NK-92 (cell line): ENCODE measurements around the gene DIO3.

Experiments used
- DNase-seq: peaks from one replicate; lab custom pipeline; 2025; ENCODE audit not compliant: unreplicated experiment; lab: John Stamatoyannopoulos, UW

DIO3 gene

DNA sequence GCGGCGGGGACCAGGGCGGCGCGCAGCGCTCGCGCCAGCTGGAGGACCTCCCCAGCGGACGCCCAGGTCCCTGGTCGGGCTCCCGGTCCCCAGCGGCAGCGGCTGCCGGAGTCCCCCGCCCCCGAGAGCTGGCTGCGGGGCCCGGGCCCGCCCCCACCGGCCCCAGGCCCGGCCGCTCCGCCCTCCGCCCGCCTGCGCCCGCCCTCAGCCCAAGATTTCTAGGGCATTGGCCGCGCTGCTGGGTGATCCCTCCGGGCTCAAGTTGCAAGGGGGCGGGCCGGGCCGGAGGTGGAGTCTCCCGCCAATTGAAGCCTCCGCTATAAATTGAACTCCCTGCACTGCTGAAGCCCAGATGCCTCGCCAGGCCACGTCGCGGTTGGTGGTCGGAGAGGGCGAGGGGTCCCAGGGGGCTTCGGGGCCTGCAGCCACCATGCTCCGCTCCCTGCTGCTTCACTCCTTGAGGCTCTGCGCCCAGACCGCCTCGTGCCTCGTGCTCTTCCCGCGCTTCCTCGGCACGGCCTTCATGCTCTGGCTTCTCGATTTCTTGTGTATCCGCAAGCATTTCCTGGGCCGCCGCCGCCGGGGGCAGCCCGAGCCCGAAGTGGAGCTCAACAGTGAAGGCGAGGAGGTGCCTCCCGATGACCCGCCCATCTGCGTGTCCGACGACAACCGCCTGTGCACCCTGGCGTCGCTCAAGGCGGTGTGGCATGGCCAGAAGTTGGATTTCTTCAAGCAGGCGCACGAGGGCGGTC is at the start of gene DIO3:
Gene DIO3 (plus strand): TSS at position 351 of the 752 bp plus-strand sequence.
- no peak for DNase-seq

- DNase-seq: no peak
Measured at GRCh38 chr14:101511620-101512375, 49.5 kb upstream of the DIO3 start.

DNA sequence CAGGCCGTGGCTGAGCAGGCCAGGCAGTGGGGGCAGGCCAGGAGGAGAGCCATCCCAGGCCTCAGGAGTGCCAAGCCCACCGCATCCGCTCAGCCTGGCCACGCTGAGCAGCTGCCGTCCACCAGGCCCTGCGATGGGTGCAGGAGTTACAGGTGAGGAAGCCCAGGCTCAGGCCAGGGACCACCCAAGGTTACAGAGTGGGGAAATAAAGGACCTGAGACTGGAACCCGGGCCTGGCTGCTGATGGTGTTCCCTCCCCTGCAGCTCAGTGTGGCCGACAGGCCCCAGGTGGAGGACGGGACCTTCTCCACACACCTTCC is 49.0 kb upstream of the DIO3 start:
- no peak for DNase-seq

GRCh38 chr14:101514136-101514535 is 47.2 kb upstream of the DIO3 start:
- no peak for DNase-seq

- no peak for DNase-seq
Measured at GRCh38 chr14:101516401-101516800, 44.9 kb upstream of the DIO3 start.

GRCh38 chr14:101518611-101519473 is 42.5 kb upstream of the DIO3 start:
- no peak for DNase-seq

DNA sequence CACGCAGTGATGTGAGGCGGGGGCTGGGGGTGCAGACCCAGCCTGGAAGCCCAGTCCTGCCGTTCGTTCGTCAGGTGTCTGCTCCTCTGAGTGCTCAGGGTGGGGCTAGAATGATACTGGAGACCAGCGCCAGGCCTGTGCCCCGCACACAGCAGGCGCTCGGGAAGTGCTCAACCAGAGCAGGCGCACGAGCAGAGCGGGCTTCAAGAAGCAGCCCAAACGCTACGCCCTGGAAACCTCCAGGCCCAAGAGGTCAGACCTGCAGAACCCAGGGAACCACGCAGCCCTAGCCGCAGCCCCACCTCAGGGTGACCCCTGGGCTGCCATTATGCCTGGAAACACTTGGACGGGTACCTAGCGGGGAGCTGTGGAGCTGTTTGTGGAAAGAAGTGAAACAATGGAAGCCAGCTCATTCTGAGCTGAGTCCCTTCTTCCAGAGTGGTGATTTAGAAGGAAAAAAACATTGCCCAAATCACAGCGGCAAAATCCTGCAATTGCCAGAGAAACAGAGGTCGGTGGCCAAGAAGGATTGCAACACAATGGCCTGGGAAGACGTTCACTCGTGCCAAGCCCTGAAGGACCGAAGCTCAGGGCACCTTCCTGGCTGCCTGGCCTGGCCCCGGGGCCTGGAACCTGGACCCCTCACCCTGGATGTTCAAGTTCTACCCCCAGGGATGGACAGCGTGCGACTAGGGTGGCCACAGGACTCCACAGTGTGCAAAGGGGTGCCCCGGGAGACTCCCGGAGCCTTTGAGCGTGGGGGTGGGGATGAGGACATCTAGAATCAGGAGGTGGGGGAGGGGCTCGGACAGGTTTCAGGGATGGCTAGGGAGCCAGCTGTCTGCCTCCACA is 40.4 kb upstream of the DIO3 start:
- no peak for DNase-seq

GRCh38 chr14:101521473-101521915 is 39.8 kb upstream of the DIO3 start:
- no peak for DNase-seq

DNA sequence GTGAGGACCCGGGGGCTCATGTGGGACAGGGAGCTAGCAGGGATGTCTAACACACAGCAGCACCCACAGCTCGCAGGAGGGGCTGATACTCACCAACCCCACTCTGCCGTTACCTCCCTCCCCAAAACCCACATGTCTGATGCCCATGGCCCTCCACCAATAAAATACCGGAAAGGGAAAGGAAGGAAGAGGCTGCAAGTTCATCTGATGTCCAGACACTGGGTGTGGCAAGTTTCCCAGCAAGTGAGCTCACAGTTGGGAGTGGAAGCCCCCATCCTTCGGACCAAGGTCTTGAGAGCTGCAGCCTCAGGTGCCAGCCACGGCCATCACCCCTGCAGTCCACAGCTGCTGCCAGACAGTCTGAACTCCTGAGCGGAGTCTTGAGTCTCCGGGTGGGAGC is 39.3 kb upstream of the DIO3 start:
- no peak for DNase-seq

DNA sequence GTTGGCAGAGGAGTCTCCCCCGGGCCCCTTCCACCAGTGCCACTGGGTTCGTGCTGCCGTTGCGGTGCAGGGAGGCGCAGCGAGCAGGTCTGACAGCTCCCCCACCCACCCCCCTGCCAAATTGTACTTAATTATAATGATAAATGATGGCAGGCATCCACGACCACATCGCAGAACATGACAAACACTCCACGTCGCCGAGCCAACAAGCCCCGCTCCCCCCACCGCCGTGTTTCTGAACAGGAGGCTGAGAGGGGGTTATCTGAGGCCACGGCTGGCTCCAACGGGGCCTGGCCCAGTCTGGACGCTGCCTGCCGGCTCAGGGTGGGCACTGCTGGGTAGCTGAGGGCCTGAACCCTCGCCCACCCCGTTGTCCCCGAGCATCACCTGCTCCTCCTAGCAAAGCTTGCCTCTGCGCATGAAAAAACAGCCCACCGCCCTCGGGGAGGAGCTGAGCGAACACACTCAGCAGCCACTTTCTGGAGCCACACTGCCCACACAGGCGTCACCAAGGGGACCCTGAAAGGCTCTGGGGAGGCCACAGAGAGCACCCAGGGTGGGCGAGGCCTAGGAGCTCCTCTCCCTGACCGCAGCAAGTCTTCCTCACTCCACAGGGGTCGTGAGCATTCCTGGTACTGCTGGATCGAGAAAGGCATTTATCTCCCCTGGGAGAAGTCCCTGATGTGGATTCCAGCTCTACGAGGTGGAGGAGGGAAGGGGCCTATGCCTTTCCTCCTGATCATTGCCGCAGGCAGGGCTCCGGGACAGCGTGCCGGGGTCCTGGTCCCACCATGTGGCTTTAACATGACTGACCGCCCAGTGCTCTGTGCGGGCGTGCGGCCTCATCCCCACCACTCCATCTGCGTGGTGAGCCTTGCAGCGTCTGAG is 35.4 kb upstream of the DIO3 start:
- DNase-seq: no peak

GRCh38 chr14:101527987-101528386 is 33.3 kb upstream of the DIO3 start:
- no peak for DNase-seq

GRCh38 chr14:101529079-101529478 is 32.2 kb upstream of the DIO3 start:
- no peak for DNase-seq

DNA sequence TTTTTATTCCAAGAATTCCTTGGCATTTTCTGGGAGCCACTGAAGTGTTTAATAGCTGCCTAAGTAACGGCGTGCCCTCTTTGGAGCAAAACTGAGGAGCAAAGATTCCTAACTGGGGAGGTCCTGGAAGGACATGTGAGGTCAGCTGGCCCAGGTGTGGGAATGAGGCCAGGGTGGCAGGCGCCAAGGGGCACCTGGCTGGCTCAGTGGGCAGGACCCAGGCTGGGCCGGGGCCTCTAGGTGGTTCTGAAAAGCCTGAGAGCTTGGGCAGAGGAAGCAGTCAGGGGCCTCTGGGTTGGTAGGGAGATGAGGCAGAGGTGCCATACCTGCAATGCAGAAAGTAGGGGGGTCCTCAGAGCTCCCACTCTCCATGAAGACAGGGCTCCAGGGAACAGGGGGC is 27.1 kb upstream of the DIO3 start:
- no peak for DNase-seq

GRCh38 chr14:101535232-101535631 is 26.1 kb upstream of the DIO3 start:
- no peak for DNase-seq

- no peak for DNase-seq
Measured at GRCh38 chr14:101535701-101536207, 25.5 kb upstream of the DIO3 start.

- DNase-seq: no peak
Measured at GRCh38 chr14:101537286-101537685, 24.0 kb upstream of the DIO3 start.

DNA sequence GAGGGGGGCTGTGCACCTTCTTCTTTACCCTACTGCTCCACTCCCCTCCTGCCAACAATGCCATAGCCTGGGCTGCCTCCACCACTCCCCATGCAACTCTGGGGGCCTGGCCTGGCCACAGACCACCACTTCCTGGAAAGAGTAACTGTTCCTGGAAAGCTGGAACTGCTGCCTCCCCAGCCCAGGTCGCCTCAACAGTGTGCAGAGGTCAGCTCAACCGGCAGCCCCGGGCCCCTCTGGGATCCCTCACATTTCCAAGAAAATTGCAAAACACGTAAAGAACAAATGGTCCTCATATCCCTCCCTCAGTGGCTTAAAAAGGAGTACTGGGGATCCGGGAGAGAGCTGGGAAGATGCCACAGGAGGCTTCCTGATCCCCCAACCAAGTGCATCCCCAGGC is 22.4 kb upstream of the DIO3 start:
- no peak for DNase-seq

DNA sequence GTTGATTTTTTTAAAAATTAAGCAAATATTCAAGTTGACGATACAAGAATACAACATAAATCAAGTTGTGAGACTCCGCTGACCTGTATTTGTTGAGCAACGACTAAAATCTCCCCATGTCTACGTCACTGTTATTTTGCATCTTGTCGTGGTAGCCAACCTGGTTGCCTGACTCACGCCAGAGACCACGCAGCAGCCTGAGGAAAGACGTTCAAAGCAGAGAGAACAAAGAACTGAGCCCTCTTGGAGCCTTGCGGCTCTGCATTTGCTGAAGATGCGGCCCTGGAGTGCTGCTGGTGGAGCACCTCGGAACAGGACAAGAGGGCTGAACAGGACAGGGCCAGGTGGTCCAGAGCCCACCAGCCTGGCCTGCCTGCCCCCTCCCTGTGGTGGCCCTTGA is 21.4 kb upstream of the DIO3 start:
- no peak for DNase-seq
